Fibroblast of lung (primary cell): ENCODE data around the gene LRSAM1. TPM values are rescaled to one million over a fixed set of nuclear protein-coding genes. Genes with fewer than 3 reads are reported as not detected.

ENCODE experiments used
- DNase-seq, 2 donors: peaks; one replicate each; pipeline versions ENCODE4 v3.0.0 to v3.0.0-alpha.2; 2010; ENCODE audit warnings: low read depth in 2 of 2
- H2AFZ ChIP-seq: 2 replicates; pipeline ENCODE4 v1.5.1; 2012; ENCODE audit warnings: low read length, control low read depth, inconsistent platforms
- H3K27ac ChIP-seq: 2 replicates; pipeline ENCODE4 v1.5.1; 2011; ENCODE audit warnings: low read length, control low read depth; ENCODE audit not compliant: insufficient read depth
- H3K27me3 ChIP-seq: 2 replicates; pipeline ENCODE4 v1.5.1; 2011; ENCODE audit warnings: mild to moderate bottlenecking, low read length; ENCODE audit not compliant: control insufficient read depth, insufficient read depth
- H3K36me3 ChIP-seq: 2 replicates; pipeline ENCODE4 v1.5.1; 2011; ENCODE audit warnings: low read length; ENCODE audit not compliant: control insufficient read depth, insufficient read depth
- H3K4me1 ChIP-seq: 2 replicates; pipeline ENCODE4 v1.5.1; 2011; ENCODE audit warnings: low read length; ENCODE audit not compliant: control insufficient read depth, insufficient read depth; ENCODE audit errors: extremely low read depth
- H3K4me2 ChIP-seq: 2 replicates; pipeline ENCODE4 v1.5.1; 2011; ENCODE audit warnings: low read length, control low read depth; ENCODE audit not compliant: insufficient read depth; ENCODE audit errors: extremely low read depth
- H3K4me3 ChIP-seq, 4 experiments: fragments of 200-600 bp in 1 of 4; sonication (generic) in 1 of 4; replicated peaks in 1 of 4; 2 replicates each; pipeline ENCODE4 v1.5.1; 2011 to 2016; ENCODE audit warnings: low read length in 4 of 4, low read depth in 3 of 4, mild to moderate bottlenecking in 3 of 4, control low read depth in 2 of 4, inconsistent platforms in 1 of 4, mixed read lengths in 1 of 4; ENCODE audit not compliant: insufficient read depth in 1 of 4; ENCODE audit errors: control extremely low read depth in 1 of 4
- H3K79me2 ChIP-seq: 2 replicates; pipeline ENCODE4 v1.5.1; 2012; ENCODE audit warnings: mild to moderate bottlenecking, low read length, inconsistent platforms; ENCODE audit not compliant: control insufficient read depth, insufficient read depth
- H3K9ac ChIP-seq: 2 replicates; pipeline ENCODE4 v1.5.1; 2011; ENCODE audit warnings: mild to moderate bottlenecking, low read length, control low read depth; ENCODE audit not compliant: insufficient read depth
- H3K9me3 ChIP-seq: 2 replicates; pipeline ENCODE4 v1.5.1; 2012; ENCODE audit warnings: low read depth, low read length; ENCODE audit not compliant: control insufficient read depth, insufficient read depth
- H4K20me1 ChIP-seq: 2 replicates; pipeline ENCODE4 v1.5.1; 2011; ENCODE audit warnings: low read length; ENCODE audit not compliant: control insufficient read depth, insufficient read depth; ENCODE audit errors: extremely low read depth
- EZH2 ChIP-seq: IDR thresholded peaks from 2 replicates; pipeline ENCODE4 v1.5.1; 2012; ENCODE audit warnings: low read length, control low read depth, mild to moderate bottlenecking; ENCODE audit errors: missing control alignments
- polyA plus RNA-seq, 2 donors: library from polyadenylated mRNA; depleted of rRNA in 1 of 2; stranded (reverse) in 1 of 2; unstranded in 1 of 2; fragments of >200 nt; gene quantifications; 2 replicates each; pipeline ENCODE4 v1.2.1, GENCODE V29; 2011 to 2012; ENCODE audit warnings: missing spikeins in 1 of 2
- total RNA-seq: library from RNA; depleted of rRNA; stranded (reverse); fragments of >200 nt; gene quantifications from 2 replicates; pipeline ENCODE4 v1.2.1, GENCODE V29; 2014
- TF ChIP-seq, protein P1 (sequence below), 2 donors: IDR thresholded peaks in 1 of 2; conservative IDR thresholded peaks in 1 of 2; 1 replicate in 1 of 2; 2 replicates in 1 of 2; pipeline ENCODE4 v1.5.1; 2011 to 2012; ENCODE audit warnings: low read length in 2 of 2, control low read depth in 1 of 2, inconsistent platforms in 1 of 2, low read depth in 1 of 2, mild to moderate bottlenecking in 1 of 2

LRSAM1 gene
- total and polyA plus RNA-seq, 2 donors (not counting 1 experiment from before 2014, with no cell fraction given): 6.8 to 18.0 TPM

DNA sequence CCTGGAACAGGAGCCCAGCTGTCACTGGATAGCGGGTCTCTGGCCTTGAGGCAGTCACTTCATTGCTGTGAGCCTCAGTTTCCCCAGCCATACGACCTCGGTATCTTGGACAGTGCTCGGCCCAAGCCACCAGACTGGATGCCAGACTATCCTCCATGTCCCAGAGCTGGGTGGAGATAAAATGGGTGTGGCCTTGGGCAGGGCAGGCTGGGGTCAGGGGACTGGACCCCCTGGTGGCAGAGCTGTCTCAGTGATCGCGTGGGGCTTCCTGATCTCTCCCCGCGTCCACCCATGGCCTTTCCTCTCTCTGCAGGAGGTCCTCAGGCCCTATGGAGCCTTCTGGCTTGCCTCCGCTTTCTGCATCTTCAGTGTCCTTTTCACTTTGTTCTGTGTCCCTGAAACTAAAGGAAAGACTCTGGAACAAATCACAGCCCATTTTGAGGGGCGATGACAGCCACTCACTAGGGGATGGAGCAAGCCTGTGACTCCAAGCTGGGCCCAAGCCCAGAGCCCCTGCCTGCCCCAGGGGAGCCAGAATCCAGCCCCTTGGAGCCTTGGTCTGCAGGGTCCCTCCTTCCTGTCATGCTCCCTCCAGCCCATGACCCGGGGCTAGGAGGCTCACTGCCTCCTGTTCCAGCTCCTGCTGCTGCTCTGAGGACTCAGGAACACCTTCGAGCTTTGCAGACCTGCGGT is 44.4 kb upstream of the LRSAM1 start:
- peaks cover 2% of the 10 kb centered on the region for H3K36me3 ChIP-seq
- no peak overlapping the region for H3K9ac ChIP-seq
- TF ChIP-seq, protein P1, sequence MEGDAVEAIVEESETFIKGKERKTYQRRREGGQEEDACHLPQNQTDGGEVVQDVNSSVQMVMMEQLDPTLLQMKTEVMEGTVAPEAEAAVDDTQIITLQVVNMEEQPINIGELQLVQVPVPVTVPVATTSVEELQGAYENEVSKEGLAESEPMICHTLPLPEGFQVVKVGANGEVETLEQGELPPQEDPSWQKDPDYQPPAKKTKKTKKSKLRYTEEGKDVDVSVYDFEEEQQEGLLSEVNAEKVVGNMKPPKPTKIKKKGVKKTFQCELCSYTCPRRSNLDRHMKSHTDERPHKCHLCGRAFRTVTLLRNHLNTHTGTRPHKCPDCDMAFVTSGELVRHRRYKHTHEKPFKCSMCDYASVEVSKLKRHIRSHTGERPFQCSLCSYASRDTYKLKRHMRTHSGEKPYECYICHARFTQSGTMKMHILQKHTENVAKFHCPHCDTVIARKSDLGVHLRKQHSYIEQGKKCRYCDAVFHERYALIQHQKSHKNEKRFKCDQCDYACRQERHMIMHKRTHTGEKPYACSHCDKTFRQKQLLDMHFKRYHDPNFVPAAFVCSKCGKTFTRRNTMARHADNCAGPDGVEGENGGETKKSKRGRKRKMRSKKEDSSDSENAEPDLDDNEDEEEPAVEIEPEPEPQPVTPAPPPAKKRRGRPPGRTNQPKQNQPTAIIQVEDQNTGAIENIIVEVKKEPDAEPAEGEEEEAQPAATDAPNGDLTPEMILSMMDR (conservative IDR thresholded peaks at IDR 0.05 in 1 of 2, IDR thresholded peaks at IDR 0.05 in 1 of 2; ENCODE audit: low read depth in 1 of 2, low read length in 2 of 2): no peak
- no peak for TF ChIP-seq EZH2
- no peaks in the 10 kb centered on the region for H4K20me1 ChIP-seq
- DNase-seq: no peak
- no peak overlapping the region for H3K4me2 ChIP-seq
- H3K4me1 ChIP-seq: no peaks in the 10 kb centered on the region
- H3K27me3 ChIP-seq: no peaks in the 10 kb centered on the region
- no peaks in the 10 kb centered on the region for H3K9me3 ChIP-seq
- no peaks in the 10 kb centered on the region for H3K79me2 ChIP-seq
- no peak overlapping the region for H2AFZ ChIP-seq
- no peak overlapping the region for H3K4me3 ChIP-seq
- no peak overlapping the region for H3K27ac ChIP-seq

DNA sequence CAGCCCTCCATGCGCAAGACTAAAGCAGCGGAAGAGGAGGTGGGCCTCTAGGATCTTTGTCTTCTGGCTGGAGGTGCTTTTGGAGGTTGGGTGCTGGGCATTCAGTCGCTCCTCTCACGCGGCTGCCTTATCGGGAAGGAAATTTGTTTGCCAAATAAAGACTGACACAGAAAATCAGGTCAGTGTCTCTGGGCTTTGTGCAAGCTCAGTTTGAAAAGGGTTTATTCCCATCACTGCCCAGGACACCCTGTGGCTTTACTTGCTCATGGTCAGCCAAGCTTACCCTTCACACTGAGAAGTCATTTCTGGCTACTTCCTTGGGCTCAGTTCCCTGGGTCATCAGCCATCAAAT is 43.8 kb upstream of the LRSAM1 start:
- Histone ChIP-seq H2AFZ (no peak overlapping the region), H3K27ac (no peak overlapping the region), H4K20me1 (no peaks in the 10 kb centered on the region), H3K4me2 (no peak overlapping the region), H3K9me3 (no peaks in the 10 kb centered on the region), H3K4me1 (no peaks in the 10 kb centered on the region), H3K27me3 (no peaks in the 10 kb centered on the region), H3K9ac (no peak overlapping the region), H3K79me2 (no peaks in the 10 kb centered on the region), H3K4me3 (no peak overlapping the region), H3K36me3 (peaks cover 2% of the 10 kb centered on the region)
- TF ChIP-seq, protein P1 (conservative IDR thresholded peaks at IDR 0.05 in 1 of 2, IDR thresholded peaks at IDR 0.05 in 1 of 2; ENCODE audit: low read depth in 1 of 2, low read length in 2 of 2): no peak
- no peak for TF ChIP-seq EZH2
- DNase-seq: no peak

DNA sequence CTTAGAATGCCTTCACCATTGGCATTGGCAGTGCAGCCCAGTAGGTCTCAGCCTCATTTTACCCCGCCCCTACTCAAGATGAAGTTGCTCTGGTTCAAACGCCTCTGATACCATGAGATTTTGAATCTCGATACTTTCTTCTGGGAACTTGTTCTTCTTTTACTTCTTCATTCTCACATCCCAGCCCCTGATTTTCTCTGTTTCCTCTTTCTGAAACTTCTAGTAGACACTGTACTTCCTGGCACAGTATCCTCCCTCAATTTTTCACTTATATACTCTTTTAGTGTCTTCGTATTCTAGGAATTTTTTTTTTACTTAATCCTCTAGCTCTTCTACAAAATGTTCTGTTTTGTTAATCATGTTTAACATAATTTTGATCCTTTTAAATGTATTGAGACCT is 40.2 kb upstream of the LRSAM1 start:
- no peak for DNase-seq
- no peak overlapping the region for H3K4me2 ChIP-seq
- no peak for TF ChIP-seq EZH2
- TF ChIP-seq, protein P1 (conservative IDR thresholded peaks at IDR 0.05 in 1 of 2, IDR thresholded peaks at IDR 0.05 in 1 of 2; ENCODE audit: low read depth in 1 of 2, low read length in 2 of 2): no peak
- H2AFZ ChIP-seq: no peak overlapping the region
- H3K27me3 ChIP-seq: no peaks in the 10 kb centered on the region
- H3K36me3 ChIP-seq: no peaks in the 10 kb centered on the region
- H3K4me3 ChIP-seq: no peak overlapping the region
- H3K4me1 ChIP-seq: no peaks in the 10 kb centered on the region
- no peaks in the 10 kb centered on the region for H3K9me3 ChIP-seq
- no peak overlapping the region for H3K9ac ChIP-seq
- H3K27ac ChIP-seq: no peak overlapping the region
- no peaks in the 10 kb centered on the region for H3K79me2 ChIP-seq
- no peaks in the 10 kb centered on the region for H4K20me1 ChIP-seq
